MM.1S (cell line): ENCODE results near the gene MOGAT1.

Source experiments
- DNase-seq: peaks from one replicate; pipeline ENCODE4 v3.0.0-alpha.2; 2015
- H2AFZ ChIP-seq: fragments of 300-600 bp; sonication (generic); 2 replicates; pipeline ENCODE4 v1.6.0; 2016; ENCODE audit warnings: antibody characterized with exemption, low read length
- H3F3A ChIP-seq: fragments of 300-600 bp; sonication (generic); 2 replicates; pipeline ENCODE4 v1.6.1; 2016; ENCODE audit warnings: mild to moderate bottlenecking, antibody characterized with exemption, low read length, moderate library complexity, mixed read lengths; ENCODE audit not compliant: insufficient read depth
- H3K27ac ChIP-seq: fragments of 300-600 bp; sonication (generic); 2 replicates; pipeline ENCODE4 v1.5.1; 2016; ENCODE audit warnings: mild to moderate bottlenecking, low read length
- H3K27me3 ChIP-seq: fragments of 300-600 bp; sonication (generic); replicated peaks from 2 replicates; pipeline ENCODE4 v1.6.0; 2016; ENCODE audit warnings: low read length; ENCODE audit not compliant: insufficient read depth
- H3K36me3 ChIP-seq: fragments of 300-600 bp; sonication (generic); replicated peaks from 2 replicates; pipeline ENCODE4 v1.6.1; 2016; ENCODE audit warnings: mild to moderate bottlenecking, low read length, mixed read lengths; ENCODE audit not compliant: insufficient read depth
- H3K4me1 ChIP-seq: fragments of 300-600 bp; sonication (generic); 2 replicates; pipeline ENCODE4 v1.6.1; 2016; ENCODE audit warnings: low read length, mixed read lengths
- H3K4me2 ChIP-seq: fragments of 300-600 bp; sonication (generic); 2 replicates; pipeline ENCODE4 v1.6.0; 2016; ENCODE audit warnings: low read depth, low read length
- H3K4me3 ChIP-seq: fragments of 300-600 bp; sonication (generic); 2 replicates; pipeline ENCODE4 v1.5.1; 2016; ENCODE audit warnings: low read length, mixed read lengths
- H3K79me2 ChIP-seq: fragments of 300-600 bp; sonication (generic); 2 replicates; pipeline ENCODE4 v1.6.1; 2016; ENCODE audit warnings: mixed run types, low read length, mixed read lengths
- H3K9ac ChIP-seq: fragments of 300-600 bp; sonication (generic); 2 replicates; pipeline ENCODE4 v1.6.1; 2016; ENCODE audit warnings: low read length, mixed read lengths
- H3K9me2 ChIP-seq: fragments of 300-600 bp; sonication (generic); replicated peaks from 2 replicates; pipeline ENCODE4 v1.6.1; 2016; ENCODE audit warnings: mild to moderate bottlenecking, low read length, mixed read lengths; ENCODE audit not compliant: insufficient read depth
- H3K9me3 ChIP-seq: fragments of 300-600 bp; sonication (generic); replicated peaks from 2 replicates; pipeline ENCODE4 v1.6.1; 2016; ENCODE audit warnings: mild to moderate bottlenecking, low read length, mixed read lengths; ENCODE audit not compliant: insufficient read depth
- H4K20me1 ChIP-seq: fragments of 300-600 bp; sonication (generic); 2 replicates; pipeline ENCODE4 v1.6.1; 2016; ENCODE audit warnings: mild to moderate bottlenecking, low read length, moderate library complexity, mixed read lengths; ENCODE audit not compliant: insufficient read depth
- CTCF ChIP-seq: fragments of 300-600 bp; sonication (generic); IDR thresholded peaks from 2 replicates; pipeline ENCODE4 v1.5.1; 2016; ENCODE audit warnings: antibody characterized with exemption, low read length, mixed read lengths
- EZH2 ChIP-seq: fragments of 300-600 bp; sonication (generic); optimal IDR thresholded peaks from 2 replicates; pipeline ENCODE3; 2017; ENCODE audit warnings: low read depth, mild to moderate bottlenecking, antibody characterized with exemption, low read length, mixed read lengths
- EZH2phosphoT487 ChIP-seq: fragments of 300-600 bp; sonication (generic); IDR thresholded peaks from 2 replicates; pipeline ENCODE4 v1.6.1; 2018; ENCODE audit warnings: antibody characterized with exemption, low read length

MOGAT1 gene

GRCh38 chr2:222730366-222730999 is 59.0 kb downstream of the MOGAT1 start:
- no peak overlapping the region for H3K27ac ChIP-seq
- no peaks in the 10 kb centered on the region for H3F3A ChIP-seq
- no peak overlapping the region; the same call in 1 of the 2 replicates for H3K4me3 ChIP-seq
- H3K4me1 ChIP-seq: peaks cover 10% of the 10 kb centered on the region; the same call in 1 of the 2 replicates
- H3K9me3 ChIP-seq: no peaks in the 10 kb centered on the region
- no peaks in the 10 kb centered on the region for H4K20me1 ChIP-seq
- no peaks in the 10 kb centered on the region for H3K36me3 ChIP-seq
- peak overlapping the region; percentile 55 for H2AFZ ChIP-seq
- H3K9me2 ChIP-seq: no peaks in the 10 kb centered on the region
- no peak for TF ChIP-seq CTCF
- H3K4me2 ChIP-seq: peak overlapping the region; percentile 59; the same call in 1 of the 2 replicates
- no peak overlapping the region for H3K9ac ChIP-seq
- H3K27me3 ChIP-seq: no peaks in the 10 kb centered on the region
- no peaks in the 10 kb centered on the region for H3K79me2 ChIP-seq
- peak; percentile 51 for DNase-seq

GRCh38 chr2:222731201-222731621 is 59.8 kb downstream of the MOGAT1 start:
- Histone ChIP-seq H3K9me2 (no peaks in the 10 kb centered on the region), H4K20me1 (no peaks in the 10 kb centered on the region), H3K79me2 (no peaks in the 10 kb centered on the region), H3K27me3 (no peaks in the 10 kb centered on the region), H3K4me3 (no peak overlapping the region), H3K36me3 (no peaks in the 10 kb centered on the region), H3K27ac (no peak overlapping the region), H3K4me1 (peaks cover 10% of the 10 kb centered on the region; the same call in 1 of the 2 replicates), H3K9me3 (no peaks in the 10 kb centered on the region), H3K4me2 (no peak overlapping the region), H3K9ac (no peak overlapping the region), H3F3A (no peaks in the 10 kb centered on the region), H2AFZ (peak overlapping the region; percentile 55)
- TF ChIP-seq EZH2: no peak
- no peak for TF ChIP-seq EZH2phosphoT487
- TF ChIP-seq CTCF: no peak
- DNase-seq: no peak

- H3K36me3 ChIP-seq: no peaks in the 10 kb centered on the region
- H3K79me2 ChIP-seq: no peaks in the 10 kb centered on the region
- no peak overlapping the region for H3K4me2 ChIP-seq
- no peaks in the 10 kb centered on the region for H3F3A ChIP-seq
- no peaks in the 10 kb centered on the region for H3K9me2 ChIP-seq
- no peak overlapping the region for H2AFZ ChIP-seq
- H3K4me3 ChIP-seq: no peak overlapping the region
- no peaks in the 10 kb centered on the region for H3K27me3 ChIP-seq
- H3K9me3 ChIP-seq: no peaks in the 10 kb centered on the region
- H3K27ac ChIP-seq: no peak overlapping the region
- no peak overlapping the region for H3K9ac ChIP-seq
- DNase-seq: no peak
- TF ChIP-seq EZH2phosphoT487 (no peak), EZH2 (no peak), CTCF (no peak)
- H3K4me1 ChIP-seq: peaks cover 10% of the 10 kb centered on the region; the same call in 1 of the 2 replicates
- H4K20me1 ChIP-seq: no peaks in the 10 kb centered on the region
Measured at GRCh38 chr2:222732489-222733178, 61.2 kb downstream of the MOGAT1 start.
